Measurements from ENCODE around the gene P4HB.

Gene P4HB

GRCh38 chr17:81891303-81891552 lies 30.9 kb upstream of the P4HB start:
- peak overlapping the region; percentile 73 for H3K4me3 ChIP-seq (replicated peaks; ENCODE audit: low read depth, low read length)
- DNase-seq (ENCODE audit: extremely low read depth, low read depth), result no peak
- TF ChIP-seq, protein P1, sequence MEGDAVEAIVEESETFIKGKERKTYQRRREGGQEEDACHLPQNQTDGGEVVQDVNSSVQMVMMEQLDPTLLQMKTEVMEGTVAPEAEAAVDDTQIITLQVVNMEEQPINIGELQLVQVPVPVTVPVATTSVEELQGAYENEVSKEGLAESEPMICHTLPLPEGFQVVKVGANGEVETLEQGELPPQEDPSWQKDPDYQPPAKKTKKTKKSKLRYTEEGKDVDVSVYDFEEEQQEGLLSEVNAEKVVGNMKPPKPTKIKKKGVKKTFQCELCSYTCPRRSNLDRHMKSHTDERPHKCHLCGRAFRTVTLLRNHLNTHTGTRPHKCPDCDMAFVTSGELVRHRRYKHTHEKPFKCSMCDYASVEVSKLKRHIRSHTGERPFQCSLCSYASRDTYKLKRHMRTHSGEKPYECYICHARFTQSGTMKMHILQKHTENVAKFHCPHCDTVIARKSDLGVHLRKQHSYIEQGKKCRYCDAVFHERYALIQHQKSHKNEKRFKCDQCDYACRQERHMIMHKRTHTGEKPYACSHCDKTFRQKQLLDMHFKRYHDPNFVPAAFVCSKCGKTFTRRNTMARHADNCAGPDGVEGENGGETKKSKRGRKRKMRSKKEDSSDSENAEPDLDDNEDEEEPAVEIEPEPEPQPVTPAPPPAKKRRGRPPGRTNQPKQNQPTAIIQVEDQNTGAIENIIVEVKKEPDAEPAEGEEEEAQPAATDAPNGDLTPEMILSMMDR (IDR thresholded peaks at IDR 0.05; ENCODE audit: low read depth, low read length, missing control alignments), result no peak

- DNase-seq (ENCODE audit: extremely low read depth, low read depth), result no peak
- H3K4me3 ChIP-seq (replicated peaks; ENCODE audit: low read depth, low read length), result peak overlapping the region; percentile 73
- TF ChIP-seq, protein P1 (IDR thresholded peaks at IDR 0.05; ENCODE audit: low read depth, low read length, missing control alignments), result no peak
These were observed 30.3 kb upstream of the P4HB start for GRCh38 chr17:81890447-81891302.

DNA sequence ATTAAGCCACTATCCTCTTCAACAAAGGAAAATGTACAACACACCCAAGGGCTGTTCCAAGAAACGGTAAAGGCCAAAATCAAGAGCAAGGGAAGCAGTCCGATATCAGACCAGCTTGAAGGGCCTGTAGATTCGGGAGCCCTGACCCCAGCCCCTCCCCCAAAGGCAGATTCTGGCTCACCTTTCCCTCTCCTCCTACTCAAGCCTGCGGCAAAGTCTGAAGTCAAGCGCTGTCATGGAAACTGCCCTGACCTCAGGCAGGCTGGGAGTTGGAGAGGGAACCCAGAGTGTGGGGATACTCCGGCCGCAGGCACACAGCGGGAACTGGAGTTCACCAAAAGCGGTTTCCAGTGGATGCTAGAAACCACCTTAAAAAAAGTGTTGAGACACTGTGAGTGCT lies 29.3 kb upstream of the P4HB start:
- TF ChIP-seq, protein P1 (IDR thresholded peaks at IDR 0.05; ENCODE audit: low read depth, low read length, missing control alignments), result no peak
- peak overlapping the region; percentile 73 for H3K4me3 ChIP-seq (replicated peaks; ENCODE audit: low read depth, low read length)
- no peak for DNase-seq (ENCODE audit: extremely low read depth, low read depth)

- no peak for DNase-seq (ENCODE audit: extremely low read depth, low read depth)
- H3K4me3 ChIP-seq (replicated peaks; ENCODE audit: low read depth, low read length), result peak overlapping the region; percentile 73; the same call in 1 of the 2 replicates
- TF ChIP-seq, protein P1 (IDR thresholded peaks at IDR 0.05; ENCODE audit: low read depth, low read length, missing control alignments), result no peak
These were observed 28.8 kb upstream of the P4HB start for GRCh38 chr17:81888988-81889595.

GRCh38 chr17:81888105-81888987 lies 28.0 kb upstream of the P4HB start:
- no peak for DNase-seq (ENCODE audit: extremely low read depth, low read depth)
- no peak overlapping the region for H3K4me3 ChIP-seq (replicated peaks; ENCODE audit: low read depth, low read length)
- TF ChIP-seq, protein P1 (IDR thresholded peaks at IDR 0.05; ENCODE audit: low read depth, low read length, missing control alignments), result no peak

- TF ChIP-seq, protein P1 (IDR thresholded peaks at IDR 0.05; ENCODE audit: low read depth, low read length, missing control alignments), result no peak
- H3K4me3 ChIP-seq (replicated peaks; ENCODE audit: low read depth, low read length), result no peak overlapping the region
- no peak for DNase-seq (ENCODE audit: extremely low read depth, low read depth)
These were observed 25.7 kb upstream of the P4HB start for GRCh38 chr17:81885869-81886548.
